ENCODE results near the gene CTAGE1. TPM values are rescaled to one million over a fixed set of nuclear protein-coding genes. Genes with fewer than 3 reads are reported as not detected.

CTAGE1 gene
- total and polyA plus RNA-seq, 8 donors: not detected

DNA sequence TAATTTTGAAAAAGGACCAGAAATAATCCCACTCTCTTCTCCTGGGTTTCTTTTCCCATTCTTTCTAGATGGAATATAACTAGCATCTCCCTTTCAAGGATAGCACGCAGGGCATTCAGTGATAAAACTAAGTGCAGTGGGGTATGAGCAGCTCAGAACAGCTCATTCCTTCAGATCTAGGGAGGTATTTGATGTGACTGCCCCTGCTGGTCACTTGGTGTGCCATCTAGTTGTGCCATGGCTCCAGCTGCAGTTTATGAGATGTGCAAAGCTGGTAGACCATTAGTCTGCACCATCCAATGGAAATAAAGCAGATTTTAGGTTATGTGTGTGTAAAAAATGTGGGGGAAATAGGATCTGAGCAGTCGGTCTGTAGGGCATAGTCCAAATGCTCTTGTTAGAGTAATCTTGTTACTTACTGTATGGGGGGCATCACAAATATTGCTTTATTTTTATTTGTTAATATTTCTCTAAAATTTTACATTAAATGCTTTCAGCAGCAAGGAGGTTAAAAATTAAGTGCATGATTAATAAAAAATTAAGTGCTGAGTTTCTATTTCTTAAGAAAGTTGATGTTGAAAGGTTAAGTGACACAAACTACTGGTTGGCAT is 38.9 kb downstream of the CTAGE1 start:
- WGBS, 2 donors: 22 to 24% methylated on average over 2 of the region's 2 CpGs
- intact Hi-C loops (cut with DNase I): no loop called here
- no peaks in the 10 kb centered on the region for H3K27me3 ChIP-seq
- H3K9me3 ChIP-seq: no peaks in the 10 kb centered on the region
- H3K4me1 ChIP-seq: no peaks in the 10 kb centered on the region
- DNase-seq (peak in 4 of 6 donors; percentile 26 to 64 (median 36)), ATAC-seq (peak; percentile 83 to 99 (median 90)), FAIRE-seq (no peak)
- H3K4me3 ChIP-seq: no peak overlapping the region
- no peaks in the 10 kb centered on the region for H3K36me3 ChIP-seq
- TF ChIP-seq, protein P1, sequence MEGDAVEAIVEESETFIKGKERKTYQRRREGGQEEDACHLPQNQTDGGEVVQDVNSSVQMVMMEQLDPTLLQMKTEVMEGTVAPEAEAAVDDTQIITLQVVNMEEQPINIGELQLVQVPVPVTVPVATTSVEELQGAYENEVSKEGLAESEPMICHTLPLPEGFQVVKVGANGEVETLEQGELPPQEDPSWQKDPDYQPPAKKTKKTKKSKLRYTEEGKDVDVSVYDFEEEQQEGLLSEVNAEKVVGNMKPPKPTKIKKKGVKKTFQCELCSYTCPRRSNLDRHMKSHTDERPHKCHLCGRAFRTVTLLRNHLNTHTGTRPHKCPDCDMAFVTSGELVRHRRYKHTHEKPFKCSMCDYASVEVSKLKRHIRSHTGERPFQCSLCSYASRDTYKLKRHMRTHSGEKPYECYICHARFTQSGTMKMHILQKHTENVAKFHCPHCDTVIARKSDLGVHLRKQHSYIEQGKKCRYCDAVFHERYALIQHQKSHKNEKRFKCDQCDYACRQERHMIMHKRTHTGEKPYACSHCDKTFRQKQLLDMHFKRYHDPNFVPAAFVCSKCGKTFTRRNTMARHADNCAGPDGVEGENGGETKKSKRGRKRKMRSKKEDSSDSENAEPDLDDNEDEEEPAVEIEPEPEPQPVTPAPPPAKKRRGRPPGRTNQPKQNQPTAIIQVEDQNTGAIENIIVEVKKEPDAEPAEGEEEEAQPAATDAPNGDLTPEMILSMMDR (IDR thresholded peaks at IDR 0.05): peak; percentile 34 to 59 (median 44)
- no peak overlapping the region for H3K27ac ChIP-seq

DNA sequence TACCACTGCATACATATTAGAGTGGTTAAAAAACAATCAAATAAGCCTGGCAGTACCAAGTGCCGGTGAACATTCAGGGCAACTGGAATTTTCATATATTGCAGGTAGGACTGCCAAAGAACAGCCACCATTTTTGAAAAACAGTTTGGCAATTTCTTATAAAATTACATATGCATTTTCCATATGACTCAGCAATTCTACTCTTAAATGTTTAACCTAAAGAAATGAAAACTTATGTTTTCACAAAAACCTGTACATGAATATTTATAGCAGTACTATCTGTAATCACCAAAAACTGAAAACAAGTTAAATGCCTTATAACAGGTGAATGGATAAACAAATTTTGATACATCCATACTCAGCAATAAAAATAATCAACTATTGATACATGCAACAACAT is 39.9 kb downstream of the CTAGE1 start:
- Histone ChIP-seq H3K4me3 (no peak overlapping the region), H3K36me3 (no peaks in the 10 kb centered on the region), H3K9me3 (no peaks in the 10 kb centered on the region), H3K27me3 (no peaks in the 10 kb centered on the region), H3K4me1 (no peaks in the 10 kb centered on the region), H3K27ac (no peak overlapping the region)
- intact Hi-C loops (cut with DNase I): no loop called here
- ATAC-seq (no peak), FAIRE-seq (no peak), DNase-seq (no peak)
- TF ChIP-seq, protein P1 (IDR thresholded peaks at IDR 0.05): no peak
- WGBS, 2 donors: 97 to 98% methylated on average over 1 of the region's 1 CpG

DNA sequence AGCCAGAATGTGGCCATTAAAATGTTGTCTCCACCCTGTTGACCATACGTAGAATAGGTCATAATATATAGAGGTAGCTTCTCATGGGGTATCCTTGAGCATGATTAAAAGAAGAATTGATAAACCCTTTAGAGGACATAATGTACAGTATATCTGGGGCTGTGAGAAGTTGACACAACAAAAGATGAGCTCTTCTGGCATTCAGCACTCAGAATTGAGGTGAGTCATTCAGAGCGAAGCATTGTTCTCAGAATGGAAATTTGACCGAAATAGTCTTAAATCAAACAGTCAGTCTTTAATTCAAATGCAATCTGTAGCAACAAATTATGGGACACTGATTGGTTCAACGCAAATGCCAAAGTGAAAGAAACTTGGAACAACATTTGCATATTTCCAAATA is 47.3 kb downstream of the CTAGE1 start:
- FAIRE-seq (no peak), ATAC-seq (no peak), DNase-seq (no peak)
- Histone ChIP-seq H3K4me3 (no peak overlapping the region), H3K4me1 (no peaks in the 10 kb centered on the region), H3K36me3 (no peaks in the 10 kb centered on the region), H3K27me3 (no peaks in the 10 kb centered on the region), H3K9me3 (no peaks in the 10 kb centered on the region), H3K27ac (no peak overlapping the region)
- 95 to 97% methylated on average over 4 of the region's 4 CpGs for WGBS, 2 donors
- intact Hi-C loops (cut with DNase I): no loop called here
- TF ChIP-seq, protein P1 (IDR thresholded peaks at IDR 0.05): no peak

DNA sequence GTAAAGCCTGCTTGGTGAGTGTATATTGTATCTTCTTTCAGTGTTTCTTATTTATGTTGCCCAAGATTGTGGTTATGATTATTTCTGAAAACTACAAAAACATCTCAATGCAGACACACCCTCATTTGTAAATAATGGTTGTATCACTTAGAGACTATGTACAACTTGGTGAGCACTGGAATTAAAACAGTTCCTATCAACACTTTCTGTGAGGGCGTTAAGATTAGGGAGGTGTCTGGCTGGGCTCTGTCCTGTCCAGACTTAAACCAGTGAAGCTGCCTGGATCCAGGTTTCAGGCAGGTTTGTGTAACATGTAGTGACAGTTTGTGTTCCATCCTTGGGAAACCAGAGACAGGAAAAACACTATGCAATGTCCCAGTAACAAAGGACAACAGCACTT is 49.7 kb downstream of the CTAGE1 start:
- 73 to 77% methylated on average over 1 of the region's 1 CpG for WGBS, 2 donors
- Histone ChIP-seq H3K4me3 (no peak overlapping the region), H3K27me3 (no peaks in the 10 kb centered on the region), H3K36me3 (no peaks in the 10 kb centered on the region), H3K4me1 (no peaks in the 10 kb centered on the region), H3K27ac (no peak overlapping the region), H3K9me3 (no peaks in the 10 kb centered on the region)
- no peak for ATAC-seq
- FAIRE-seq: no peak
- intact Hi-C loops (cut with DNase I): no loop called here
- no peak for DNase-seq
- TF ChIP-seq, protein P1 (IDR thresholded peaks at IDR 0.05): no peak

DNA sequence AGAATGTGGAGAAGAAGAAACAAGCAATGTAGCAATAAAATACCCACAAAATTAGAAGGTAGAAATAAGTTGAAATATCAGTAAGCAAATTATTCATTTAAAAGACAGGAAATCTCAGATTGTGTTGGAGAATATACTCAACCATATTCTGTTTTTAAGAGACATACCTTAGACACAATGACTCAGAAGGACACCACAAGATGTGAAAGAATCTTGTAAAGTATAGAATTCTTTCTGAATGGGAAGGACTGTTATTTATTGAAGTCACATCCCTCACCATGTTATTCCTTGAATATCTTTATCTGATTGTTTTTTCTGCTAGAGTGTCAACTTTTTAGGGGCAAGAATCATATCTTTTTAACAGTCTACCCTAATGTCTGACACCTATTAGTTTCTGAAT is 50.4 kb downstream of the CTAGE1 start:
- Histone ChIP-seq H3K9me3 (no peaks in the 10 kb centered on the region), H3K4me1 (no peaks in the 10 kb centered on the region), H3K4me3 (no peak overlapping the region), H3K27me3 (no peaks in the 10 kb centered on the region), H3K36me3 (no peaks in the 10 kb centered on the region), H3K27ac (no peak overlapping the region)
- TF ChIP-seq, protein P1 (IDR thresholded peaks at IDR 0.05): no peak
- FAIRE-seq (peak; percentile 51), DNase-seq (no peak), ATAC-seq (no peak)
- intact Hi-C loops (cut with DNase I): no loop called here

All from pancreas (tissue), 10 donors.